ENCODE data around the gene MRPL54.

Gene MRPL54

DNA sequence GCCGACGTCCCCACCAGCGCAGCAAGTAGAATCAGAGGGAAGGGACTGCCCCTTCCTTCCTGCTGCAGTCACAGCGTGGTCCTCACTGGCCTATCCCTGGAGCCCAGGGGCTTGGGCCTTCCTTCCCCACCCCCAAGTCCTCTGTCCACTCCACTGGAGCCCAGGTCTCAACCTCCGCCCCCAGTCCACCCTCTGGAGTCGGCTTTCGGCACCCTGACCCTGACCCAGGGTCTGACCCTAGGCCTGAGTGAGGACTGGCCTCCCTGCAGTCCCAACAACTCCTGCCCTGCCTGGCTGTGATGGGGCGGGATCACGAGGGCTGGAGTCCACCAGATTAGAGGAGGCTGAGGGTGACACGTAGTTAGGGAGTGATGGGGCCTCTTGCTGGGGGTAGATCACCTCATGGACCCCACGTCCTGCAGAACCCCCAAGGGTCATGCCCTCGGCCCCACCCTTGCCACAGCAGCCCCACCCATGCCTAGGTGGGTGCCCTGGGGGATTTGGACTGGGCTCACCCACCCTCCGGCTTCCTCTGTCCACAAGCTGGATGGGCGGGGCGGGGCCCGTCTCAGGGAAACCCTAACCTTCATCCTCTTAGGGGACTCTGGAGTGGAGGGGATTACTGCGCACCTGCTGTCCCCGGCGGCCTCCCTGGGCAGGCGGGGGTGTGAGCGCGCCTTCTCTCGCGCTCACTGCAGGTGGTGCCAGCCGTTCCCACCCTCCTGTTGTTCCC, 5.7 kb downstream of the MRPL54 start:
- TF ChIP-seq, protein P1, sequence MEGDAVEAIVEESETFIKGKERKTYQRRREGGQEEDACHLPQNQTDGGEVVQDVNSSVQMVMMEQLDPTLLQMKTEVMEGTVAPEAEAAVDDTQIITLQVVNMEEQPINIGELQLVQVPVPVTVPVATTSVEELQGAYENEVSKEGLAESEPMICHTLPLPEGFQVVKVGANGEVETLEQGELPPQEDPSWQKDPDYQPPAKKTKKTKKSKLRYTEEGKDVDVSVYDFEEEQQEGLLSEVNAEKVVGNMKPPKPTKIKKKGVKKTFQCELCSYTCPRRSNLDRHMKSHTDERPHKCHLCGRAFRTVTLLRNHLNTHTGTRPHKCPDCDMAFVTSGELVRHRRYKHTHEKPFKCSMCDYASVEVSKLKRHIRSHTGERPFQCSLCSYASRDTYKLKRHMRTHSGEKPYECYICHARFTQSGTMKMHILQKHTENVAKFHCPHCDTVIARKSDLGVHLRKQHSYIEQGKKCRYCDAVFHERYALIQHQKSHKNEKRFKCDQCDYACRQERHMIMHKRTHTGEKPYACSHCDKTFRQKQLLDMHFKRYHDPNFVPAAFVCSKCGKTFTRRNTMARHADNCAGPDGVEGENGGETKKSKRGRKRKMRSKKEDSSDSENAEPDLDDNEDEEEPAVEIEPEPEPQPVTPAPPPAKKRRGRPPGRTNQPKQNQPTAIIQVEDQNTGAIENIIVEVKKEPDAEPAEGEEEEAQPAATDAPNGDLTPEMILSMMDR (IDR thresholded peaks at IDR 0.05; ENCODE audit: low read depth, low read length, missing control alignments) = no peak
- in situ Hi-C loops (cut with HindIII; ENCODE audit: low pct_ligation_motif_present, low sequenced_read_pairs) = no loop called here
- peaks cover 18% of the 10 kb centered on the region for H3K36me3 ChIP-seq (replicated peaks)
- no peak overlapping the region for H3K27ac ChIP-seq
- H3K4me3 ChIP-seq (ENCODE audit: low read depth, low read length) = no peak overlapping the region
- DNase-seq = no peak
- no peaks in the 10 kb centered on the region for H3K27me3 ChIP-seq (replicated peaks)

DNA sequence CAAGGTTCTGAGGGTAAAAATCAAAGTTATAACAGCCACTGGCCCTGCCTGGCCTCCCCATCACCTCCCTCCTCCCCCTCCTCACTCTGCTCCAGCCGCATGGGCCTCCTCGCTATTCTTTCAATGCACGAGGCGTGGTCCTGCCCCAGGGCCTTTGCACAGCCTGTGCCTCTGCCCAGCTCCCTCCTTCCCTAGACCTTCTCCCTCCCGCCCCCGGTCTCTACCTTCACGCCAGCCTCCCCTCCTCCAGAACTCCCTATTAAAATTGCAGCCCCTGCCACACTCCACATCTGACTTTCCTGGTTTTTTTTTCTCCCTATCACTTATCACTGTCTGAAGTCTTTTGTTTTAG, 6.2 kb downstream of the MRPL54 start:
- in situ Hi-C loops (cut with HindIII; ENCODE audit: low pct_ligation_motif_present, low sequenced_read_pairs) = no loop called here
- no peak for DNase-seq
- TF ChIP-seq, protein P1 (IDR thresholded peaks at IDR 0.05; ENCODE audit: low read depth, low read length, missing control alignments) = no peak
- H3K27ac ChIP-seq = no peak overlapping the region
- H3K27me3 ChIP-seq (replicated peaks) = no peaks in the 10 kb centered on the region
- H3K4me3 ChIP-seq (ENCODE audit: low read depth, low read length) = no peak overlapping the region
- peaks cover 18% of the 10 kb centered on the region for H3K36me3 ChIP-seq (replicated peaks)

DNA sequence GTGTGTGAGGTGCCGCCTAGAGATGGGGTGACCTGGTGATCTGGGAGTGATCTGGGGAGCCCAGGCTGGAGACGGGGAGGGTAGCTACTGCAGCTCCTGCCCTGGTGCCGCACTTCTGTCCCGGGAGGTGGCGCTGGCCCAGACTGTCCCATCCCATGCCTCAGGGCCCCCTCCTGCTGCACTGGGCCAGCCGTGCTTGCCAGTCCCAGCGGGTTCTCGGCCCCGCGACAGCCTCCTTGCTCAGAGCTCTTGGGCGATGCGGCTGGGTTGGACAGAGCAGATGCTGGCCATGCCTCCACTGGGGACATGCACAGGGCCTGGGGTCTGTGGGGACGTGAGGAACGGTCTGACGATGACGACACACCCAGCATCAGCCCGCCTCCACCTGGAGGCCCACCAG, 7.0 kb downstream of the MRPL54 start:
- Histone ChIP-seq H3K27ac (no peak overlapping the region), H3K27me3 (replicated peaks) (no peaks in the 10 kb centered on the region), H3K4me3 (ENCODE audit: low read depth, low read length) (no peak overlapping the region), H3K36me3 (replicated peaks) (peaks cover 18% of the 10 kb centered on the region)
- in situ Hi-C loops (cut with HindIII; ENCODE audit: low pct_ligation_motif_present, low sequenced_read_pairs) = no loop called here
- TF ChIP-seq, protein P1 (IDR thresholded peaks at IDR 0.05; ENCODE audit: low read depth, low read length, missing control alignments) = no peak
- no peak for DNase-seq

DNA sequence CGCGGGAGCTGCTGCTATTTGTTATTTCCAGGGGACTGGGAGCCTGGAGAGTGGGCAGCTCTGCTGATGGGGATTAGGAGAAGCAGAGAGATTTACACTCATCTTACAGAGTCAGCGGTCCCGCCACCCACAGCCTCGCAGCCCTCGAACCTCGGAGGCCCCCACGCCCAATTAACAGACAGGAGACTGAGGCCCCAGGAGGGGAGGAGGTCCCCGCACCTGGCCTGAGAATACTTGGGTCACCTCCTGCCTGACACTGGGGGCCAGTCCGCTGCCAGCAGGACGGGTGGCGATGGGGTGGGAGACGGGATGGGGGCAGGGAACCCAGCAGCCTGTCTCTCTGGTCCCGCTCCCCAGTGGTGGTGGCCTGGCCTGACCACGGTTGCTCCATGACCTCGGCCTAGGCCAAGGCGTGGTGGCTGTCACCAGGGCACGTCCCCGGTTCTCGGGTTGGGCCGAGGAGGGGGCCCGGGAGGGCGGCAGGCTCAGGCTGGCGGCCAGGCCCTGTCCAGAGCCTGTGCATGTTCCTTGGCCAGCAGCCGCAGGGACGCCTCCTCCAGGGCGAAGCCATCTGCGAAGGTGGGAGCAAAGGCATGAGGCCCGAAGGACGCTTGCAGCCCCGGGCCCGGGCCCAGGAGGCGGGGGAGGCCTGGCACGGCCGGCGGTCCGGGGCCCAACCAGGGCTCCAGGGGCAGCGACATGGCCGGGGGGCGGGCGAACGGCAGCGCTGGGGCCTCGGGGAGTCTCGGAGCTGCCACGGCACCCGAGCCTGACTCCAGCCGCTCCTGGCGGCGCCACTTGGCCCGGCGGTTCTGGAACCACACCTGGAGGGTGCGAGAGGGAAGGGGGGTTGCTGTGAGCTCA, 7.9 kb downstream of the MRPL54 start:
- no peak overlapping the region for H3K4me3 ChIP-seq (ENCODE audit: low read depth, low read length)
- no peak for DNase-seq
- in situ Hi-C loops (cut with HindIII; ENCODE audit: low pct_ligation_motif_present, low sequenced_read_pairs) = no loop called here
- TF ChIP-seq, protein P1 (IDR thresholded peaks at IDR 0.05; ENCODE audit: low read depth, low read length, missing control alignments) = no peak
- peaks cover 18% of the 10 kb centered on the region for H3K36me3 ChIP-seq (replicated peaks)
- no peak overlapping the region for H3K27ac ChIP-seq
- H3K27me3 ChIP-seq (replicated peaks) = no peaks in the 10 kb centered on the region

DNA sequence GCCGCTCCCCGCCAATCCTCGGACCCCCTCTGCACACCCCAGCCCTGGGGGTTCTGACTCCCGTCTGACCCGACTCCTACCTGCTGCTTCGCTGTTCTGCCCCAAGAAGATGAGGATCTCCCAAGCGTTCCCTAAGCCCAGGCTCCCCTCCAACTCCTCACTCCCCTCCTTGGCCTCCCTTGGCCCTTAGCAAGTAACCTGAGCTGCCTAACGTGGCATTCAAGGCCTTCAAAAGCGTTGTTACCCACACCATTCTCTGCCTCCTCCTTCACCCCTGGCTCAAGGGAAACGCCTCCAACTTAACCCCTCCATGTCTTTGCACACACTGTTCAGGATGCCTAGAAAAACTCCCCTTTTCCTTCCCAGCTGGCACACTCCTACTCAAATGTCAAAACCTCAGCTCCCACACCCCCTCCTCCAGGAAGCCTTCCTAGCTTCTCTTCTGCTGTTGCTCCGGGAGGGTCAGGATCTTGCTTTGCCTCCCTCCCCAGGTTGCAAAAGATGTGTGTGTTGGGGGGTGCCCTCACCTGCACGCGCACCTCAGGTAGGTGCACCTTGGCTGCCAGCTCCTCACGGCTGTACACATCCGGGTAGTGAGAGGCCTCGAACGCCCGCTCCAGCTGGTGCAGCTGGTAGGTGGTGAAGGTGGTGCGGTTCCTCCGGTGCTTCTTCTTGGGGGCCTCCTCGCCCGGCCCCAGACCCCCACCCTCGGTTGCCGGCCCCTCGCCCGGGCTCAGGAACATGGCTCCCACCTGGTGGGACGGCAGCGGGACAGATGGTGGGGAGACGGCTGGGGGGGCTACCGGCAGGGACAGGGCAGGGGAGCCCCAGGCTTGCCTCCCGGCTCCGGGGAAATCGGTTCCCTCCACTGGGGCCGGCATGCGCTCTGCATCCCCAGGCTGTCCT, 8.8 kb downstream of the MRPL54 start:
- H3K27ac ChIP-seq = no peak overlapping the region
- TF ChIP-seq, protein P1 (IDR thresholded peaks at IDR 0.05; ENCODE audit: low read depth, low read length, missing control alignments) = no peak
- H3K27me3 ChIP-seq (replicated peaks) = no peaks in the 10 kb centered on the region
- H3K4me3 ChIP-seq (ENCODE audit: low read depth, low read length) = no peak overlapping the region
- in situ Hi-C loops (cut with HindIII; ENCODE audit: low pct_ligation_motif_present, low sequenced_read_pairs) = no loop called here
- peaks cover 15% of the 10 kb centered on the region for H3K36me3 ChIP-seq (replicated peaks)
- no peak for DNase-seq

Data from brain microvascular endothelial cell (primary cell).